B cell (primary cell): ENCODE measurements around the gene TEX261.

Source experiments
- EZH2 ChIP-seq: IDR thresholded peaks from 2 replicates; pipeline ENCODE4 v1.6.1; 2012; ENCODE audit warnings: borderline replicate concordance, low read depth, mild to moderate bottlenecking, moderate library complexity, low read length; ENCODE audit not compliant: insufficient read depth, poor library complexity, severe bottlenecking
- TF ChIP-seq, protein P1 (sequence below): fragments of 200-600 bp; IDR thresholded peaks from one replicate; pipeline ENCODE4 v1.8.0; 2022; ENCODE audit warnings: antibody characterized with exemption, mild to moderate bottlenecking

DNA sequence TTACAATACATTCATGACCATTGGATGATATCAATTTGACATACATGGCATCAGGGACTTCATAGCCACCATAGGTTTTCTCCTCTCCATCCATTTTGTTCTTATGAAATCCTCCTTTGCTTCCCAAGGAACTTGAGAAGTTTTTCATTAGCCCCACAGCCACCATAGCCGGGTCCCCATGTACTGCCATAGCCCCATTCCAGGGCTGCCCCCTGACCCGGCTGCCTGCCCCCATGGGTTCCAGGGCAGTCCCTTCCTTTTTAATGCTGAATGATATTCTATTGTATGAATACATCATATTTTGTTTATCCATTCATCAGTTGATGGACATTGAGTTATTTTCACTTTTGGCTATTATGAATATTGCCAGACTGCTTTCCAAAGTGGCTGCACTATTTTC is 38.5 kb downstream of the TEX261 start:
- TF ChIP-seq, protein P1, sequence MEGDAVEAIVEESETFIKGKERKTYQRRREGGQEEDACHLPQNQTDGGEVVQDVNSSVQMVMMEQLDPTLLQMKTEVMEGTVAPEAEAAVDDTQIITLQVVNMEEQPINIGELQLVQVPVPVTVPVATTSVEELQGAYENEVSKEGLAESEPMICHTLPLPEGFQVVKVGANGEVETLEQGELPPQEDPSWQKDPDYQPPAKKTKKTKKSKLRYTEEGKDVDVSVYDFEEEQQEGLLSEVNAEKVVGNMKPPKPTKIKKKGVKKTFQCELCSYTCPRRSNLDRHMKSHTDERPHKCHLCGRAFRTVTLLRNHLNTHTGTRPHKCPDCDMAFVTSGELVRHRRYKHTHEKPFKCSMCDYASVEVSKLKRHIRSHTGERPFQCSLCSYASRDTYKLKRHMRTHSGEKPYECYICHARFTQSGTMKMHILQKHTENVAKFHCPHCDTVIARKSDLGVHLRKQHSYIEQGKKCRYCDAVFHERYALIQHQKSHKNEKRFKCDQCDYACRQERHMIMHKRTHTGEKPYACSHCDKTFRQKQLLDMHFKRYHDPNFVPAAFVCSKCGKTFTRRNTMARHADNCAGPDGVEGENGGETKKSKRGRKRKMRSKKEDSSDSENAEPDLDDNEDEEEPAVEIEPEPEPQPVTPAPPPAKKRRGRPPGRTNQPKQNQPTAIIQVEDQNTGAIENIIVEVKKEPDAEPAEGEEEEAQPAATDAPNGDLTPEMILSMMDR: no peak
- TF ChIP-seq EZH2: no peak
